SU-DHL-6 (cell line): ENCODE measurements around the gene PRM3.

Experiments used
- CTCF ChIP-seq: fragments of 200-600 bp; sonication (generic); IDR thresholded peaks from one replicate; pipeline ENCODE4 v1.5.1; 2017; ENCODE audit warnings: antibody characterized with exemption, mild to moderate bottlenecking, low read length, moderate library complexity; ENCODE audit not compliant: insufficient read depth, poor library complexity, severe bottlenecking
- EZH2phosphoT487 ChIP-seq: fragments of 200-600 bp; sonication (generic), shearing (Covaris generic); conservative IDR thresholded peaks from 2 replicates; pipeline ENCODE4 v1.6.1; 2018; ENCODE audit warnings: mild to moderate bottlenecking, antibody characterized with exemption, low read length, moderate library complexity, mixed read lengths

GRCh38 chr16:11297492-11298142, 24.2 kb upstream of the PRM3 start:
- no peak for TF ChIP-seq CTCF
- no peak for TF ChIP-seq EZH2phosphoT487
